B cell (primary cell): ENCODE data around the gene LOC101059915.
"Not testable (repeated sequence)": the region's sequence is repeated elsewhere in the genome, so short reads cannot be mapped to it uniquely, and the experiment has no call there.

ENCODE experiments used
- ATAC-seq: fragments of 200-7000 bp; cut with Tn5 transposase; one replicate; pipeline ENCODE4 v1.10.0; 2021; ENCODE audit warnings: low read depth, mild to moderate bottlenecking, moderate number of reproducible peaks, moderate library complexity
- CTCF ChIA-PET: fragments of 350-600 bp; sonication (Branson Sonifier 250); formaldehyde crosslinking; loops from one replicate; lab custom pipeline; 2021; ENCODE audit warnings: antibody characterized with exemption, inconsistent platforms; lab: Charles Lee
- POLR2A ChIA-PET: fragments of 350-600 bp; sonication (Branson Sonifier 250); formaldehyde crosslinking; loops from one replicate; lab custom pipeline; 2021; ENCODE audit warnings: antibody characterized with exemption; lab: Charles Lee
- DNase-seq: peaks from one replicate; pipeline ENCODE4 v3.0.0; 2013
- H2AFZ ChIP-seq: 2 replicates; pipeline ENCODE4 v1.6.1; 2012; ENCODE audit warnings: mild to moderate bottlenecking, low read depth, low read length; ENCODE audit not compliant: insufficient read depth, poor library complexity, severe bottlenecking
- H3K27ac ChIP-seq, 2 donors: 1 replicate in 1 of 2; 2 replicates in 1 of 2; pipeline ENCODE4 v1.5.1; 2012 to 2013; ENCODE audit warnings: low read length in 2 of 2, mild to moderate bottlenecking in 2 of 2, moderate library complexity in 1 of 2
- H3K27me3 ChIP-seq, 4 experiments: fragments of 200-600 bp in 1 of 4; sonication (generic) in 1 of 4; replicated peaks in 1 of 4; 1 replicate in 2 of 4; 2 replicates in 2 of 4; pipeline versions ENCODE4 v1.6.1 to v1.7.0; 2013 to 2016; ENCODE audit warnings: low read length in 3 of 4, mild to moderate bottlenecking in 2 of 4, mixed read lengths in 1 of 4, moderate library complexity in 1 of 4; ENCODE audit not compliant: insufficient read depth in 4 of 4, control insufficient read depth in 3 of 4; ENCODE audit errors: control extremely low read depth in 1 of 4
- H3K36me3 ChIP-seq, 2 experiments: replicated peaks in 1 of 2; 1 replicate in 1 of 2; 2 replicates in 1 of 2; pipeline versions ENCODE4 v1.6.1 to v1.7.1; 2013; ENCODE audit warnings: low read length in 1 of 2; ENCODE audit not compliant: insufficient read depth in 2 of 2, control insufficient read depth in 1 of 2; ENCODE audit errors: control extremely low read depth in 1 of 2, extremely low read depth in 1 of 2
- H3K4me1 ChIP-seq, 2 donors: fragments of 200-600 bp in 1 of 2; sonication (generic) in 1 of 2; 1 replicate in 1 of 2; 2 replicates in 1 of 2; pipeline versions ENCODE4 v1.5.1 to v1.6.1; 2013 to 2017; ENCODE audit warnings: low read length in 2 of 2; ENCODE audit not compliant: control insufficient read depth in 2 of 2, insufficient read depth in 2 of 2
- H3K4me2 ChIP-seq: replicated peaks from 2 replicates; pipeline ENCODE3; 2012; ENCODE audit warnings: mild to moderate bottlenecking, low read depth, low read length; ENCODE audit not compliant: poor library complexity, severe bottlenecking
- H3K4me3 ChIP-seq, 5 experiments: fragments of 200-600 bp in 1 of 5; sonication (generic) in 1 of 5; 1 replicate in 3 of 5; 2 replicates in 2 of 5; pipeline versions ENCODE4 v1.5.1 to v1.7.0; 2011 to 2016; ENCODE audit warnings: low read length in 4 of 5, mild to moderate bottlenecking in 4 of 5, low read depth in 2 of 5, control low read depth in 1 of 5, moderate library complexity in 1 of 5; ENCODE audit not compliant: insufficient read depth in 1 of 5; ENCODE audit errors: control extremely low read depth in 1 of 5, extremely low read depth in 1 of 5
- H3K79me2 ChIP-seq: fragments of 200-600 bp; sonication (generic); one replicate; pipeline ENCODE4 v1.6.0; 2016; ENCODE audit warnings: low read length; ENCODE audit not compliant: control insufficient read depth, insufficient read depth
- H3K9ac ChIP-seq: fragments of 200-600 bp; sonication (generic); 2 replicates; pipeline ENCODE4 v1.6.1; 2017; ENCODE audit warnings: mild to moderate bottlenecking, low read length, moderate library complexity
- H3K9me3 ChIP-seq, 3 donors: one replicate each; pipeline versions ENCODE4 v1.6.1 to v1.7.1; 2013; ENCODE audit warnings: low read length in 2 of 3; ENCODE audit not compliant: control insufficient read depth in 2 of 3, insufficient read depth in 1 of 3; ENCODE audit errors: control extremely low read depth in 1 of 3
- H4K20me1 ChIP-seq: 2 replicates; pipeline ENCODE4 v1.6.0; 2012; ENCODE audit warnings: mild to moderate bottlenecking, low read length; ENCODE audit not compliant: insufficient read depth, control insufficient read depth, poor library complexity, severe bottlenecking
- H3K27ac Mint-ChIP-seq: one replicate; pipeline ENCODE4 v1.8.0; 2021; ENCODE audit warnings: mixed read lengths
- H3K27me3 Mint-ChIP-seq: one replicate; pipeline ENCODE4 v1.8.0; 2021; ENCODE audit warnings: mixed read lengths
- H3K4me1 Mint-ChIP-seq: one replicate; pipeline ENCODE4 v1.8.0; 2021; ENCODE audit warnings: mixed read lengths
- H3K4me3 Mint-ChIP-seq: one replicate; pipeline ENCODE4 v1.8.0; 2021; ENCODE audit warnings: mixed read lengths
- H3K9me3 Mint-ChIP-seq: one replicate; pipeline ENCODE4 v1.8.0; 2022; ENCODE audit warnings: mixed read lengths; ENCODE audit not compliant: insufficient read depth
- CTCF ChIP-seq: fragments of 200-600 bp; IDR thresholded peaks from one replicate; pipeline ENCODE4 v1.8.0; 2022; ENCODE audit warnings: antibody characterized with exemption, mild to moderate bottlenecking
- EZH2 ChIP-seq: IDR thresholded peaks from 2 replicates; pipeline ENCODE4 v1.6.1; 2012; ENCODE audit warnings: borderline replicate concordance, low read depth, mild to moderate bottlenecking, moderate library complexity, low read length; ENCODE audit not compliant: insufficient read depth, poor library complexity, severe bottlenecking
- WGBS: methylation state at CpG from one replicate; pipeline ENCODE4 v1.1.5; 2013; ENCODE audit warnings: missing lambda C conversion rate; ENCODE audit not compliant: insufficient coverage; 5-methylcytosine and 5-hydroxymethylcytosine counted together
- intact Hi-C: fragments of 100-400 bp; cut with micrococcal nuclease; formaldehyde crosslinking; loops from one replicate; pipeline ENCODE4 v1.10.0; 2022

Gene LOC101059915

GRCh38 chrX:71668248-71668595 lies 876 bp downstream of the LOC101059915 start:
- 96% methylated on average over 12 of the region's 16 CpGs for WGBS
- ATAC-seq: no peak
- peaks cover 15% of the 10 kb centered on the region for H3K27me3 Mint-ChIP-seq
- DNase-seq: no peak
- CTCF ChIA-PET: no interaction called here
- peaks cover 0 to 3% of the 10 kb centered on the region in 2 donors for H3K4me1 ChIP-seq
- no peaks in the 10 kb centered on the region for H3K9me3 Mint-ChIP-seq
- no peak overlapping the region for H3K4me3 ChIP-seq
- no peaks in the 10 kb centered on the region for H3K36me3 ChIP-seq
- intact Hi-C loops: no loop called here
- H3K4me3 Mint-ChIP-seq: no peak overlapping the region
- H3K9me3 ChIP-seq: no peaks in the 10 kb centered on the region
- no peak overlapping the region for H3K4me2 ChIP-seq
- POLR2A ChIA-PET: no interaction called here
- H4K20me1 ChIP-seq: no peaks in the 10 kb centered on the region
- no peak overlapping the region for H3K27ac ChIP-seq
- H2AFZ ChIP-seq: no peak overlapping the region
- peaks cover 2% of the 10 kb centered on the region for H3K4me1 Mint-ChIP-seq
- no peaks in the 10 kb centered on the region for H3K27me3 ChIP-seq
- no peak overlapping the region for H3K9ac ChIP-seq
- no peak for TF ChIP-seq EZH2
- no peak for TF ChIP-seq CTCF
- no peak overlapping the region for H3K27ac Mint-ChIP-seq
- H3K79me2 ChIP-seq: no peaks in the 10 kb centered on the region

- ChIA-PET POLR2A (no interaction called here), CTCF (no interaction called here)
- intact Hi-C loops: no loop called here
- no peak overlapping the region for H3K4me3 Mint-ChIP-seq
- ATAC-seq: no peak
- H2AFZ ChIP-seq: no peak overlapping the region
- no peaks in the 10 kb centered on the region for H3K27me3 ChIP-seq
- no peak for TF ChIP-seq EZH2
- TF ChIP-seq CTCF: no peak
- no peak overlapping the region for H3K27ac ChIP-seq
- H4K20me1 ChIP-seq: no peaks in the 10 kb centered on the region
- no peak overlapping the region for H3K9ac ChIP-seq
- peaks cover 18% of the 10 kb centered on the region for H3K27me3 Mint-ChIP-seq
- WGBS: 56% methylated on average over 5 of the region's 13 CpGs
- H3K4me2 ChIP-seq: no peak overlapping the region
- DNase-seq: no peak
- H3K79me2 ChIP-seq: no peaks in the 10 kb centered on the region
- no peaks in the 10 kb centered on the region for H3K9me3 ChIP-seq
- H3K4me3 ChIP-seq: no peak overlapping the region
- H3K4me1 Mint-ChIP-seq: no peaks in the 10 kb centered on the region
- no peaks in the 10 kb centered on the region for H3K9me3 Mint-ChIP-seq
- H3K36me3 ChIP-seq: no peaks in the 10 kb centered on the region
- no peaks in the 10 kb centered on the region for H3K4me1 ChIP-seq
- no peak overlapping the region for H3K27ac Mint-ChIP-seq
Observed at GRCh38 chrX:71669492-71669891, 2.1 kb downstream of the LOC101059915 start.

GRCh38 chrX:71669947-71670346 lies 2.6 kb downstream of the LOC101059915 start:
- H3K4me2 ChIP-seq, CTCF ChIA-PET, POLR2A ChIA-PET, H4K20me1 ChIP-seq, H3K4me1 Mint-ChIP-seq, H3K36me3 ChIP-seq, H3K27ac ChIP-seq, H3K9ac ChIP-seq, H3K9me3 Mint-ChIP-seq, H2AFZ ChIP-seq, ATAC-seq, H3K9me3 ChIP-seq, H3K79me2 ChIP-seq, H3K4me3 ChIP-seq, H3K4me1 ChIP-seq, H3K27ac Mint-ChIP-seq, H3K4me3 Mint-ChIP-seq, H3K27me3 ChIP-seq, DNase-seq, intact Hi-C loops: not testable (repeated sequence)
- peaks cover 18% of the 10 kb centered on the region for H3K27me3 Mint-ChIP-seq
- 57% methylated on average over 2 of the region's 10 CpGs for WGBS
